ENCODE results near the gene UNC45A.

Gene UNC45A

DNA sequence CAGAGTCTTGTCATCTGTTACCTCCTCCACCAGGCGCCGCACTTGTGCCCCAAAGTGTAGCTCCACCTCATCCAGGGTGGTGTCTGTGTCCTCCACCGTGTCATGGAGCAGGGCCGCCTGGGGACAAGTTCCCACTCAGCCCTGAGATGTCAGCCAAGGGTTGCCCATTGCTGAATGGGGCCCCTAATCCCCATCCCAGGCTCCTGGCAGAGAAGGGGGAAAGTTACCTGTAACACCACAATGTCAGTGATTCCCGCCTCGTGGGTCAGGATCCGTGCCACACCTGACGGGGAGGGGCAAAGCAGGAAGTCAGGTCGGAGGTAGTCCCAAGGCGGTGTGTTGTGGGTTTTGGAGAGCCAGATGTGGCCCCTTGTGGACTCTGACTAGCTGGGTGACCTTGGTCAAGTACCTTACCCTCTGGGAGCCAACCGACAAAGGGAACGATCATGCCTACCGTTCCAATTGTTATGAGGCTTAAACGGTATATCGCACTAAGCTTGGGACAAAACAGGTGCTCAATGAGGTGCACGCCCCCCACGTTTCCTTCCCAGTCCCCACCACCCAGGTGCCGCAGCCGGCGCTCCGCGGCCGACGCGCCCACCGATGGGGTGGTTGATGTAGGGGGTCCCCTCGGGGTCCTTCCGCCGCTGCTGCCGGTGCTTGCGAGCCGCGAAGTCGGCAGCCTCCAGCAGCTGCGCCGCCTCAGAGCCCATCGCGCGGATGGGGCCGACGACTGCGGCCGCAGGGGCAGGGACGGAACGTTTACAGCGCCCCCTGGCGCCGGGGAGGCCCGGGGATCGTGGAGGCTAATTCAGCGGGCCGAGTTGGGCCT is 3.0 kb upstream of the UNC45A start, which contains the start of gene HDDC3 (continued):
- TF ChIP-seq ZNF664 (tag by site-specific recombination; IDR thresholded peaks at IDR 0.05) = peak; percentile 51
- TF ChIP-seq ZNF324 (tag by site-specific recombination; IDR thresholded peaks at IDR 0.05) = no peak; the same call in 1 of the 2 replicates
- TF ChIP-seq, protein P1, sequence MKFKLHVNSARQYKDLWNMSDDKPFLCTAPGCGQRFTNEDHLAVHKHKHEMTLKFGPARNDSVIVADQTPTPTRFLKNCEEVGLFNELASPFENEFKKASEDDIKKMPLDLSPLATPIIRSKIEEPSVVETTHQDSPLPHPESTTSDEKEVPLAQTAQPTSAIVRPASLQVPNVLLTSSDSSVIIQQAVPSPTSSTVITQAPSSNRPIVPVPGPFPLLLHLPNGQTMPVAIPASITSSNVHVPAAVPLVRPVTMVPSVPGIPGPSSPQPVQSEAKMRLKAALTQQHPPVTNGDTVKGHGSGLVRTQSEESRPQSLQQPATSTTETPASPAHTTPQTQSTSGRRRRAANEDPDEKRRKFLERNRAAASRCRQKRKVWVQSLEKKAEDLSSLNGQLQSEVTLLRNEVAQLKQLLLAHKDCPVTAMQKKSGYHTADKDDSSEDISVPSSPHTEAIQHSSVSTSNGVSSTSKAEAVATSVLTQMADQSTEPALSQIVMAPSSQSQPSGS (tag by site-specific recombination; IDR thresholded peaks at IDR 0.05; ENCODE audit: low read depth) = no peak
- TF ChIP-seq, protein P2, sequence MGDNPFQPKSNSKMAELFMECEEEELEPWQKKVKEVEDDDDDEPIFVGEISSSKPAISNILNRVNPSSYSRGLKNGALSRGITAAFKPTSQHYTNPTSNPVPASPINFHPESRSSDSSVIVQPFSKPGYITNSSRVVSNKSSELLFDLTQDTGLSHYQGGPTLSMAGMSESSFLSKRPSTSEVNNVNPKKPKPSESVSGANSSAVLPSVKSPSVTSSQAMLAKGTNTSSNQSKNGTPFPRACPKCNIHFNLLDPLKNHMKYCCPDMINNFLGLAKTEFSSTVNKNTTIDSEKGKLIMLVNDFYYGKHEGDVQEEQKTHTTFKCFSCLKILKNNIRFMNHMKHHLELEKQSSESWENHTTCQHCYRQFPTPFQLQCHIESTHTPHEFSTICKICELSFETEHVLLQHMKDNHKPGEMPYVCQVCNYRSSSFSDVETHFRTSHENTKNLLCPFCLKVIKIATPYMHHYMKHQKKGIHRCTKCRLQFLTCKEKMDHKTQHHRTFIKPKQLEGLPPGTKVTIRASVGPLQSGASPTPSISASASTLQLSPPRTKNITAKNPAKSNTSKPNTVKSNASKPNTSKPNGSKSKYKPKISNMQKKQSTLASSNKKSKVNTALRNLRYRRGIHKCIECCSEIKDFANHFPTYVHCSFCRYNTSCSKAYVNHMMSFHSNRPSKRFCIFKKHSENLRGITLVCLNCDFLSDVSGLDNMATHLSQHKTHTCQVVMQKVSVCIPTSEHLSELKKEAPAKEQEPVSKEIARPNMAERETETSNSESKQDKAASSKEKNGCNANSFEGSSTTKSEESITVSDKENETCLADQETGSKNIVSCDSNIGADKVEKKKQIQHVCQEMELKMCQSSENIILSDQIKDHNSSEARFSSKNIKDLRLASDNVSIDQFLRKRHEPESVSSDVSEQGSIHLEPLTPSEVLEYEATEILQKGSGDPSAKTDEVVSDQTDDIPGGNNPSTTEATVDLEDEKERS (tag by site-specific recombination; IDR thresholded peaks at IDR 0.05) = no peak
- peak; percentile 84 for TF ChIP-seq ZBTB17 (tag by site-specific recombination; IDR thresholded peaks at IDR 0.05)
- no peak for TF ChIP-seq ZNF610 (tag by site-specific recombination; IDR thresholded peaks at IDR 0.05; ENCODE audit: borderline replicate concordance)
- no peak for TF ChIP-seq ZNF266 (tag by site-specific recombination; IDR thresholded peaks at IDR 0.05; ENCODE audit: low read depth)
- TF ChIP-seq, protein P3, sequence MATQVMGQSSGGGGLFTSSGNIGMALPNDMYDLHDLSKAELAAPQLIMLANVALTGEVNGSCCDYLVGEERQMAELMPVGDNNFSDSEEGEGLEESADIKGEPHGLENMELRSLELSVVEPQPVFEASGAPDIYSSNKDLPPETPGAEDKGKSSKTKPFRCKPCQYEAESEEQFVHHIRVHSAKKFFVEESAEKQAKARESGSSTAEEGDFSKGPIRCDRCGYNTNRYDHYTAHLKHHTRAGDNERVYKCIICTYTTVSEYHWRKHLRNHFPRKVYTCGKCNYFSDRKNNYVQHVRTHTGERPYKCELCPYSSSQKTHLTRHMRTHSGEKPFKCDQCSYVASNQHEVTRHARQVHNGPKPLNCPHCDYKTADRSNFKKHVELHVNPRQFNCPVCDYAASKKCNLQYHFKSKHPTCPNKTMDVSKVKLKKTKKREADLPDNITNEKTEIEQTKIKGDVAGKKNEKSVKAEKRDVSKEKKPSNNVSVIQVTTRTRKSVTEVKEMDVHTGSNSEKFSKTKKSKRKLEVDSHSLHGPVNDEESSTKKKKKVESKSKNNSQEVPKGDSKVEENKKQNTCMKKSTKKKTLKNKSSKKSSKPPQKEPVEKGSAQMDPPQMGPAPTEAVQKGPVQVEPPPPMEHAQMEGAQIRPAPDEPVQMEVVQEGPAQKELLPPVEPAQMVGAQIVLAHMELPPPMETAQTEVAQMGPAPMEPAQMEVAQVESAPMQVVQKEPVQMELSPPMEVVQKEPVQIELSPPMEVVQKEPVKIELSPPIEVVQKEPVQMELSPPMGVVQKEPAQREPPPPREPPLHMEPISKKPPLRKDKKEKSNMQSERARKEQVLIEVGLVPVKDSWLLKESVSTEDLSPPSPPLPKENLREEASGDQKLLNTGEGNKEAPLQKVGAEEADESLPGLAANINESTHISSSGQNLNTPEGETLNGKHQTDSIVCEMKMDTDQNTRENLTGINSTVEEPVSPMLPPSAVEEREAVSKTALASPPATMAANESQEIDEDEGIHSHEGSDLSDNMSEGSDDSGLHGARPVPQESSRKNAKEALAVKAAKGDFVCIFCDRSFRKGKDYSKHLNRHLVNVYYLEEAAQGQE (tag by site-specific recombination; IDR thresholded peaks at IDR 0.05) = no peak
- TF ChIP-seq MEIS1 (CRISPR knock-in tag; IDR thresholded peaks at IDR 0.05; ENCODE audit: borderline replicate concordance) = no peak
- TF ChIP-seq PRDM1 (tag by site-specific recombination; IDR thresholded peaks at IDR 0.05) = no peak
- TF ChIP-seq ZNF23 (tag by site-specific recombination; IDR thresholded peaks at IDR 0.05; ENCODE audit: borderline replicate concordance) = no peak
- no peak for TF ChIP-seq ZNF510 (tag by site-specific recombination; IDR thresholded peaks at IDR 0.05; ENCODE audit: insufficient replicate concordance)
- no peak for TF ChIP-seq ZNF350 (tag by site-specific recombination; IDR thresholded peaks at IDR 0.05)
- no peak for TF ChIP-seq ZNF138 (tag by site-specific recombination; IDR thresholded peaks at IDR 0.05; ENCODE audit: borderline replicate concordance)
- TF ChIP-seq ZFHX2 (tag by site-specific recombination; conservative IDR thresholded peaks at IDR 0.05) = no peak
- no peak for TF ChIP-seq ZNF19 (tag by site-specific recombination; IDR thresholded peaks at IDR 0.05; ENCODE audit: low read depth)
- TF ChIP-seq, protein P4, sequence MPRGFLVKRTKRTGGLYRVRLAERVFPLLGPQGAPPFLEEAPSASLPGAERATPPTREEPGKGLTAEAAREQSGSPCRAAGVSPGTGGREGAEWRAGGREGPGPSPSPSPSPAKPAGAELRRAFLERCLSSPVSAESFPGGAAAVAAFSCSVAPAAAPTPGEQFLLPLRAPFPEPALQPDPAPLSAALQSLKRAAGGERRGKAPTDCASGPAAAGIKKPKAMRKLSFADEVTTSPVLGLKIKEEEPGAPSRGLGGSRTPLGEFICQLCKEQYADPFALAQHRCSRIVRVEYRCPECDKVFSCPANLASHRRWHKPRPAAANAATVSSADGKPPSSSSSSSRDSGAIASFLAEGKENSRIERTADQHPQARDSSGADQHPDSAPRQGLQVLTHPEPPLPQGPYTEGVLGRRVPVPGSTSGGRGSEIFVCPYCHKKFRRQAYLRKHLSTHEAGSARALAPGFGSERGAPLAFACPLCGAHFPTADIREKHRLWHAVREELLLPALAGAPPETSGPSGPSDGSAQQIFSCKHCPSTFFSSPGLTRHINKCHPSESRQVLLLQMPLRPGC (tag by site-specific recombination; IDR thresholded peaks at IDR 0.05) = peak; percentile 60
- no peak for TF ChIP-seq KLF7 (tag by site-specific recombination; IDR thresholded peaks at IDR 0.05; ENCODE audit: borderline replicate concordance)
- no peak for TF ChIP-seq ZNF768 (tag by site-specific recombination; IDR thresholded peaks at IDR 0.05)
- TF ChIP-seq ZNF571 (tag by site-specific recombination; IDR thresholded peaks at IDR 0.05) = no peak
- TF ChIP-seq, protein P5, sequence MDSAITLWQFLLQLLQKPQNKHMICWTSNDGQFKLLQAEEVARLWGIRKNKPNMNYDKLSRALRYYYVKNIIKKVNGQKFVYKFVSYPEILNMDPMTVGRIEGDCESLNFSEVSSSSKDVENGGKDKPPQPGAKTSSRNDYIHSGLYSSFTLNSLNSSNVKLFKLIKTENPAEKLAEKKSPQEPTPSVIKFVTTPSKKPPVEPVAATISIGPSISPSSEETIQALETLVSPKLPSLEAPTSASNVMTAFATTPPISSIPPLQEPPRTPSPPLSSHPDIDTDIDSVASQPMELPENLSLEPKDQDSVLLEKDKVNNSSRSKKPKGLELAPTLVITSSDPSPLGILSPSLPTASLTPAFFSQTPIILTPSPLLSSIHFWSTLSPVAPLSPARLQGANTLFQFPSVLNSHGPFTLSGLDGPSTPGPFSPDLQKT (IDR thresholded peaks at IDR 0.05; ENCODE audit: borderline replicate concordance, low read depth, low read length) = no peak
- TF ChIP-seq ZNF214 (tag by site-specific recombination; IDR thresholded peaks at IDR 0.05; ENCODE audit: borderline replicate concordance) = no peak
- TF ChIP-seq, protein P6, sequence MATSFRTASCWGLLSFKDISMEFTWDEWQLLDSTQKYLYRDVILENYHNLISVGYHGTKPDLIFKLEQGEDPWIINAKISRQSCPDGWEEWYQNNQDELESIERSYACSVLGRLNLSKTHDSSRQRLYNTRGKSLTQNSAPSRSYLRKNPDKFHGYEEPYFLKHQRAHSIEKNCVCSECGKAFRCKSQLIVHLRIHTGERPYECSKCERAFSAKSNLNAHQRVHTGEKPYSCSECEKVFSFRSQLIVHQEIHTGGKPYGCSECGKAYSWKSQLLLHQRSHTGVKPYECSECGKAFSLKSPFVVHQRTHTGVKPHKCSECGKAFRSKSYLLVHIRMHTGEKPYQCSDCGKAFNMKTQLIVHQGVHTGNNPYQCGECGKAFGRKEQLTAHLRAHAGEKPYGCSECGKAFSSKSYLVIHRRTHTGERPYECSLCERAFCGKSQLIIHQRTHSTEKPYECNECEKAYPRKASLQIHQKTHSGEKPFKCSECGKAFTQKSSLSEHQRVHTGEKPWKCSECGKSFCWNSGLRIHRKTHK (tag by site-specific recombination; IDR thresholded peaks at IDR 0.05) = no peak
- TF ChIP-seq ZBTB1 (tag by site-specific recombination; IDR thresholded peaks at IDR 0.05) = no peak
